GM21381 (cell line): ENCODE measurements around the gene MYO5C.
A peak's percentile ranks its signal among the peaks of the same experiment; 100 is the strongest.

ENCODE experiments used
- ATAC-seq: cut with Tn5 transposase; IDR thresholded peaks from one replicate; pipeline ENCODE4 v1.9.1; 2021; ENCODE audit warnings: mild to moderate bottlenecking, moderate library complexity; ENCODE audit not compliant: unreplicated experiment

MYO5C gene

DNA sequence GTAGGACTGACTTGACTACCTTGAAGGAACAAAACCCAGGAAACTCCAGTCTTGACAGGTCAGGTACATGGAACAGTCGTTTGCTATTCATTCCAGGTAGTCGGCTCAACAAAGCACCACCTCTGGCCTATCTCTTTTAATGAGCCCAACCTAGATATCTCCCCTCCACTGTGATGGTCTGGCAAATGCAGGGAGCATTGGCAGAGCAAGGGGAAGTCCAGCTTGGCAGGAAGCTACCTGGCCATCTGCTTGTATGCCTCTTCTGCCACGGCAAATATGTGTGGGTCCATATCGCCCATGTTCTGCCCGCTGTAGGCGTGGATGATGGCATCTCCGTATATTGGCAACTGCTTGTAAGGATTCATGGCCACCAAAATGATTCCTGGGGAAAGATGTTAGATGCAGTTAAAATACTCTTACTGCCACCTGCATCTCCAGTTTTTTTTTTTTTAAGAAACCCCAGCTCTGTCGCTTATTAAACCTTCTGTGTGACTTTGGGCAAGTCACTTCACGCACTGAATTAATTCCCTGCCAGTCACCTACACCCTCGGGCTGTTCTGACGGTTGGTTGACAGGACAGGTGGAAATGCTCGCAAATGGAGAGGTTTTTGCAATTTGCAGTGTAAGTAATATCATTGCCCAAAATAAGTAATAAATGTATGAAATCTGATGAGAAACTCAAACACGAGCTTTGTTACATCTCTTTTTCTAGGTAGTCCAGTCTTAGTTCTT, 16.8 kb downstream of the MYO5C start:
- ATAC-seq = no peak

DNA sequence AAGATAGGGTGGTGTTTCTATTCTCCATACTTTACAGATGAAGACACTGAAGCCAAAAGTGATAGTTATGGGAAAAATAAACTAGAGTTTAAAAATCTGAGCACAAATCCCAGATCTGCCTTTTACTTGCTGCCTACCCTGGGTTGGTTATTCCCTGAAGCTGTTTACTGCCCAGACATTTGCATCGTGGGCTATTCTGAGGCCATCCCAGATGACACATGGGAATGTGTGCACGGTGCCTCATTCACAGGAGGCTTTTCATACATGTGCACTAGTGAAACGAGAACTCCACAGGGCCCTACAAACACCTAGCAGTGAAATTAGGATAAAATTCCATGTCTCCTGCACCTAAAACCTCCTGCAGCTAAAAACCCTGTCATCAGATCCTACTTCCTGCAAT, 17.5 kb downstream of the MYO5C start:
- ATAC-seq = no peak

GRCh38 chr15:52277575-52277974, 18.0 kb downstream of the MYO5C start:
- no peak for ATAC-seq

GRCh38 chr15:52276256-52276770, 19.3 kb downstream of the MYO5C start:
- no peak for ATAC-seq

- ATAC-seq = no peak
These were observed 31.9 kb downstream of the MYO5C start for GRCh38 chr15:52263563-52264282.

GRCh38 chr15:52262364-52262763, 33.2 kb downstream of the MYO5C start:
- no peak for ATAC-seq

DNA sequence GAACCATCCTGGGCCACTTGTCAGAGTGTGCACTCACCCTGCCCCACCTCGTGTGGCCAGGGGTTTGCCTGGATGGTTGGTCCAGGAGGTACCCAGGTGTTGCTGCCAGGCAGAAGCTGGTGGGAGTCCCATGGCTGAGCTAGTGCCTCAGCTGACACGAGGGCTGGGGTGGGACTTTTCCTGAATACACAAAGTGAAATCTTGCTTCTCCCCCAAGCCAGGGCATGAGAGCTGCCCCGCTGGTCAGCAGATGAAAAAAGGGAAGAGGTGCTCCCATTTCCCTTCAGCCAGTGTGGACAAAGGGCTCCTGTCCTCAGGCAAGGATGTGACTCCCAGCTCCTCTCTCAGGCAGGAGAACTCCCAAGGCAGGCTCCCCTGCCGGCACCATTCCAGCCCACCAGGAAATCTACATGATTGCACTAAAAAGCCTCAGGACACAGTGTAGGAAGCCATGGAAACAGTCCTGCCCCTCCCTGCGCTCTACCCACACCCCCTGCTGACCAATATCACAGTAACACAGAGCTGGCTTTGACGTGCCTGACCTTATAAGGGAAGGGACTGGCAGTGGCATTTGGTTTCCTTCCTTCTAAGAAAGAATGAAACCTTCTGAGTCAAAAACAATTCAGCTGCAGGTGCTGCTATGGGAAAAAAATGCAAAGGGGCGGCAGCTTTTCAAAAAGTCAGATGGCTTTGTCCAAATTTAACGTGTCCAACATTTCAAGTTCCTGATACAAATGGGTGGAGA, 33.9 kb downstream of the MYO5C start:
- ATAC-seq = peak; percentile 98

DNA sequence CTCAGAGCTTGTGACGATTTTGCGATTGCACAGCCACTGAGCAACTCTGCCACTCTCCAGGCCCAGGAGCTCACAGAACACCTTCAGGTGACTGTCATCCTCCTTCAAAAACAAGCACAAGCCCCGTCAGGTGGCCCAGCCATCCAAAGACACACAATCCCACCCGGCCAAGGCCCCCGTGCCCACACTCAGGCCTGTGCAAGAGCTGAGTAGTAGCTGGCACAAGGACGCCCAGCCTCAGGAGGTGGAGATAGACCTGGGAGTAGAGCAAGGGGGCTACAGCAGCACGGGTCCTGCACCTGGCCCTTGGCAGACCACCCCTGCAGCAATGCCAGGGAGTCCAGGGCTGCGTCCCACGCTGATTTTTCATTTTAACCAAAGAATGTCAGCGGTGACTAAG, 34.6 kb downstream of the MYO5C start:
- ATAC-seq = no peak

DNA sequence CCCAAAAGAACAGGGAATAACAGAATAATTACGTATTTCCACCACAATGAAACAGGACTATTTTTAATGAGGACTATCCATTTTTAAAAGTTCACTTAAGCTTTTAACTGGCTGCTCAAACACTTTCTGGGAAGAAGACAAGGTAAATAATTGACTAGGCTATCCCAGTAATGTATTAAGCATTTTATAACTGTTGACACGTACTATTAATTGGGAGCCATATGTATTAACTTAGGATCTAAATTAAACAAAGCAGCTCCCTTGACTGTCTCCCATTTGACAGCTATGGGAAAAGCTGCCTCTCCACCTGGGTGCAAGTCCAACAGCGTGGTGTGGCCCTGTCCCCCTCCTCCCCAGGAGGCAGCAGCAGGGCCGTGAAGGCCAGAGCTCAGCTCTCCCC, 36.1 kb downstream of the MYO5C start:
- no peak for ATAC-seq

- ATAC-seq = no peak
These were observed 37.1 kb downstream of the MYO5C start for GRCh38 chr15:52258461-52258860.

DNA sequence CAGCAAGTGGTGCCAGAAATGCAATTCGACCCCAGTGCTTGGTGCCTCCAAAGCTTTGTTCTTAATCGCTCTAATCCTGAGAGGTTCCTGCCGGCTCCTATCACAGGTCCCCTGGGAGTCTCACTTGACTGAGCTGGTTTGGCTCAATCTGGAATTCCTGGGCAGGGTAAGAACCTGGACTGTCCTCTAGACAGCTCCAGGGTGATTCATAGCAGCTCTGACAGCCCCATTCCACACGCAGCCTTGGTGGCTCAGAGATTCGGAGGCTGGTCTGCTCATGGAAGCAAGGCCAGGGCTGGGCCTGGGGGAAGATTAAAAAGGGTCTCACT, 37.9 kb downstream of the MYO5C start:
- no peak for ATAC-seq

DNA sequence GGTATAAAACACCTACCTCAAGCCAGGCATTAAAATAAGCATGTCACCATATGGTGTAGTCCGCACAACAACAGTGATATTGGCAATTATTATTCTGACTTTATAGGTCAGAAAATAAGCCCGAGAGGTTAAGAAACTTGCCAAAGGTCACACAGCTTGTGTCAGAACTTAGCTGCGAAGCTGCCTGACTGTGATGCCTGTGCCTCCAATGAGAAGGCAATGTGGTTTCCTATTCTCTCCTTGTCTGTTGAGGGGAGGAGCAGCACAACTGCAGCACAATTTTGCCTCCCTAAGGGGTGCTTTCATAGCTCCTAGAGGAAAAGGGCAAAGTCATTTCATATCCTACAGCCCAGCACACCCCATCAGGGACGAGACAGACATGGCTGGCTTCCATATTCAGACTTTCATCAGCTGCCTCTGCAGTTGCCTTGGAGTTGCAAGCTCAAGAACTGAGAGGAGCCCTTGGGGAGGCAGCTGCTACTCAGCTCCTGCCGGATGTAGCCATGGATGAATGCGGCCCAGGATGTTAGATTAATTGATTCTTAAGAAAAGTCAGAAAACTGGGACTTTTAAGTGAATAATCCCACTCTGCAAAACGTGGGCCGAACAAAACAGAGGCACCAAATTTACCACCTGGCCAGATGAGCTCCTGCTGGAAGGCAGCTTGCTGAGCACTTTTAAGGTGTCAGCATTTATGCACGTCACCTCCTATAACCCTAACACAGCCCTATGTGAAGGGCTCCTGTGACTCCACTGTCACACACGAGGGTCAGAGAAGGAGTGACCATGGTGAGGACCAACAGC, 38.5 kb downstream of the MYO5C start:
- no peak for ATAC-seq

DNA sequence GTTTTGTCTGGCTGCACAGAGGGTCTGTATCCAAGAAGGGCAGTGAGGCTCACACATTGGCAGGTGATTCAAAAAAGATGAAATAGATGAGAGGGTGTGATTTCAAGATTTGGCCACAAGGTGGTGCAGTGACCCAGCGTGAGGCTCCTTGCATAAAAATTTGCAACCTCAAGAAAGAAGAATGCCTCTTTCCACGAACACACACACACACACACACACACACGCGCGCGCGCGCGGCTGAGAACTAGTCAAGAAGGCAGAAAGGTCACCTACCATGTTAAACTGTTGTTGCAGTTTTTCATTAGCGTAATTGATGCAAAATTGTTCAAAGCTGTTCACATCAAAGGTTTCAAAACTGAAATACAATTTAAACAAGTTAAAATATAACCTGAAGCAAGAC, 39.2 kb downstream of the MYO5C start:
- ATAC-seq = no peak

DNA sequence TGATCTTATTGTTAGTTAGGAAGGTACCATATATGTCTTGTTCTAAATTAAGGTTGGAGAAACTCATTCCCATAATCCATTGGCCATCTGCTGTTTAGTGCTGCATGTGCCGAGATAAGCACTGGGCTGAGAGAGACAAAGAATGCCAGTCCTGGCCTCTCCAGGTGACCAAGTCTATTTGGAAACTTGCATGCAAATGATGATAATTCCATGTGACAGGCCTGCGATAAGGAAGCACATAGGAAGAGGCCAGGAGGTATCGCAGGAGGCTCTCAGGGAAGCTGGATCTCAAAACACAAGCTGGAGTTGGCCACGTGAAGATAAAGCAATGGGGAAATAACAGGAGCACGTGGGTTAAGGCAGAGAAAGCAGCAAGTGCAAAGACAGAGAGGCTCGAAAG, 39.7 kb downstream of the MYO5C start:
- ATAC-seq = no peak

DNA sequence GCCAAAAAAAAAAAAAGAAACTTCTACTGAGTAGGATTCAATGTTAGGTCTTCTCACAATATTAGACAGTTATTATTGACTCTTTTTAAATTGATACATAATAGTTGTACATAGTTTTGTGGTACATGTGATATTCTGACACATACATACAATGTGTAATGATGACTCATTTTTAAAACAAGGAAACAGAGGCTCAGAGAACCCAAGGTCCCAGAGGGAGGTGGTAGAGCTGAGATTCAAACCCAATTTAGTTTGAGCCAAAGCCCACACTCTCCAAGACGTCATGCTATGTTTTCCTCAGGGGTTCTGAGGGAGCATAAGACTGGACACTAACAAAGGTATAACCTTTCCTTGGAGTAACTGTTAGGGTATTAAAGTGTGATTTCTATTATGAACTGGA, 40.6 kb downstream of the MYO5C start:
- ATAC-seq = no peak

- no peak for ATAC-seq
These were observed 41.2 kb downstream of the MYO5C start for GRCh38 chr15:52254391-52254790.

- no peak for ATAC-seq
These were observed 42.8 kb downstream of the MYO5C start for GRCh38 chr15:52252781-52253180.

DNA sequence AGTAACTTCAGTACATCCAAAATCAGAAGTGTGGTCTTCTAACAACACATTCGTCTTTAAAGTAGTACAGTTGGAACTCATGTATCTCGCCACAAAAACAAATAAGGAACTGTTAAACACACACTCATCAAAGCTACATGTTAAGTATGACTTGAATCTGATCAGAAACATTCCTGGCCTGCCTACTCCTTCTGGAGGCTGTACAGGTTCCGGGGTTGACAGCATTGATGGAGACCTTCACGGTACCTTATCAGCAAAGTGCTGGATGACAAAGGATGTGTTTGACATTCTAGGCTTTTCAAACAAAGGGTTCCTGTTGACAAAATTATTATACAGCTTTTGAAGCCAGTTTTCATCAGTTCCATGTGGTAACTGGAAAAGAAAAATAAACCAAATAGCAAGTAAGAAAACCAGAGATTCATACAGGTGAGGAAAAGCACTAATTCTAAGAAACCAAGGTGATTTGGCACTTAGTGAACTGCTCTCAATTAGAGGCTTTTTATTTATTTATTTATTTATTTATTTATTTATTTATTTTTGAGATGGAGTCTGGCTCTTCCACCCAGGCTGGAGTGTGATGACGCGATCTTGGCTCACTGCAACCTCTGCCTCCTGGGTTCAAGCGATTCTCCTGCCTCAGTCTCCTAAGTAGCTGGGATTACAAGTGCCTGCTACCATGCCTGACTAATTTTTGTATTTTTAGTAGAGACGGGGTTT, 44.3 kb downstream of the MYO5C start:
- no peak for ATAC-seq

GRCh38 chr15:52247461-52247860, 48.1 kb downstream of the MYO5C start:
- ATAC-seq = no peak

GRCh38 chr15:52246686-52247431, 48.7 kb downstream of the MYO5C start:
- ATAC-seq = no peak
